PC-3 (cell line): ENCODE data around the gene VASP. TPM values are rescaled to one million over a fixed set of nuclear protein-coding genes. Genes with fewer than 3 reads are reported as not detected.

Source experiments
- ATAC-seq: fragments of 200-7000 bp; cut with Tn5 transposase; 2 replicates; pipeline ENCODE4 v1.9.1; 2020; ENCODE audit warnings: mild to moderate bottlenecking, moderate library complexity
- BruUV-seq: library from RNA; stranded (reverse); fragments of 400-500 nt; replicated peaks from 2 replicates; lab custom pipeline; 2021; lab: Mats Ljungman, UMichigan
- CTCF ChIA-PET: fragments of 300-600 bp; sonication (Branson Sonifier 250); formaldehyde crosslinking; loops from one replicate; lab custom pipeline; 2022; ENCODE audit warnings: antibody characterized with exemption; lab: Charles Lee
- POLR2A ChIA-PET: fragments of 300-600 bp; sonication (Branson Sonifier 250); formaldehyde crosslinking; loops from one replicate; lab custom pipeline; 2022; ENCODE audit warnings: antibody characterized with exemption; ENCODE audit not compliant: unreplicated experiment; lab: Charles Lee
- DNase-seq: peaks from one replicate; pipeline ENCODE4 v3.0.0-alpha.2; 2015
- H2AFZ ChIP-seq: fragments of 300-600 bp; sonication (generic); 2 replicates; pipeline ENCODE4 v1.6.0; 2016; ENCODE audit warnings: antibody characterized with exemption, low read length
- H3F3A ChIP-seq: fragments of 300-600 bp; sonication (generic); one replicate; pipeline ENCODE4 v1.6.0; 2017; ENCODE audit warnings: antibody characterized with exemption, low read length, control low read depth, mild to moderate bottlenecking; ENCODE audit not compliant: unreplicated experiment
- H3K27ac ChIP-seq: fragments of 300-600 bp; sonication (generic); 2 replicates; pipeline ENCODE4 v1.5.1; 2016; ENCODE audit warnings: mild to moderate bottlenecking, low read length
- H3K27me3 ChIP-seq: fragments of 300-600 bp; sonication (generic); 2 replicates; pipeline ENCODE4 v1.6.1; 2016; ENCODE audit warnings: low read length, mixed read lengths
- H3K36me3 ChIP-seq: fragments of 300-600 bp; sonication (generic); 2 replicates; pipeline ENCODE4 v1.6.1; 2016; ENCODE audit warnings: low read depth, mixed run types, low read length, mixed read lengths
- H3K4me1 ChIP-seq: fragments of 300-600 bp; sonication (generic); 2 replicates; pipeline ENCODE4 v1.5.1; 2016; ENCODE audit warnings: low read length; ENCODE audit not compliant: insufficient read depth
- H3K4me2 ChIP-seq: fragments of 300-600 bp; sonication (generic); 2 replicates; pipeline ENCODE4 v1.6.0; 2016; ENCODE audit warnings: low read length
- H3K4me3 ChIP-seq: fragments of 300-600 bp; sonication (generic); 2 replicates; pipeline ENCODE4 v1.5.1; 2016; ENCODE audit warnings: mild to moderate bottlenecking, low read length, mixed read lengths
- H3K79me2 ChIP-seq: fragments of 300-600 bp; sonication (generic); 2 replicates; pipeline ENCODE4 v1.6.1; 2017; ENCODE audit warnings: low read length, mixed read lengths
- H3K9ac ChIP-seq: fragments of 300-600 bp; sonication (generic); 2 replicates; pipeline ENCODE4 v1.6.0; 2016; ENCODE audit warnings: mild to moderate bottlenecking, low read length
- H3K9me2 ChIP-seq: fragments of 300-600 bp; sonication (generic); replicated peaks from 2 replicates; pipeline ENCODE4 v1.6.1; 2016; ENCODE audit warnings: mixed run types, low read length, mixed read lengths
- H3K9me3 ChIP-seq: fragments of 300-600 bp; sonication (generic); 2 replicates; pipeline ENCODE4 v1.6.1; 2016; ENCODE audit warnings: low read length, mixed read lengths
- H4K20me1 ChIP-seq: fragments of 300-600 bp; sonication (generic); 2 replicates; pipeline ENCODE4 v1.6.1; 2016; ENCODE audit warnings: low read length, mixed read lengths
- CTCF ChIP-seq: fragments of 300-600 bp; sonication (generic); conservative IDR thresholded peaks from 2 replicates; pipeline ENCODE4 v1.5.1; 2017; ENCODE audit warnings: antibody characterized with exemption, low read depth, mild to moderate bottlenecking, low read length
- EZH2 ChIP-seq: fragments of 300-600 bp; sonication (generic); IDR thresholded peaks from one replicate; pipeline ENCODE4 v1.6.1; 2017; ENCODE audit warnings: antibody characterized with exemption, mild to moderate bottlenecking, low read length; ENCODE audit not compliant: unreplicated experiment
- EZH2phosphoT487 ChIP-seq: fragments of 300-600 bp; sonication (generic); IDR thresholded peaks from 2 replicates; pipeline ENCODE4 v1.6.1; 2018; ENCODE audit warnings: mild to moderate bottlenecking, antibody characterized with exemption, low read length, borderline replicate concordance
- intact Hi-C: fragments of 100-400 bp; cut with micrococcal nuclease; formaldehyde crosslinking; loops from 2 replicates; pipeline ENCODE4 v1.9.0; 2023
- total RNA-seq: library from RNA; depleted of rRNA; stranded (reverse); fragments of >200 nt; gene quantifications from 2 replicates; pipeline ENCODE4 v1.2.3, GENCODE V29; 2014

The VASP gene
- total RNA-seq, 1 experiment from 2014 or later = 120 TPM

GRCh38 chr19:45477713-45478453 is 29.4 kb upstream of the VASP start:
- H3K4me2 ChIP-seq = peak overlapping the region; percentile 82
- peak overlapping the region; percentile 68 for H3K4me3 ChIP-seq
- H3K27ac ChIP-seq = peak overlapping the region; percentile 93
- no peaks in the 10 kb centered on the region for H3K36me3 ChIP-seq
- peak overlapping the region; percentile 83 for H3K9ac ChIP-seq
- no peaks in the 10 kb centered on the region for H3K4me1 ChIP-seq
- peak; percentile 56; the same call in 1 of the 2 replicates for TF ChIP-seq CTCF
- no peak for TF ChIP-seq EZH2
- H3K27me3 ChIP-seq = no peaks in the 10 kb centered on the region
- no peaks in the 10 kb centered on the region for H3F3A ChIP-seq
- H2AFZ ChIP-seq = no peak overlapping the region
- H3K9me2 ChIP-seq = no peaks in the 10 kb centered on the region
- H3K9me3 ChIP-seq = no peaks in the 10 kb centered on the region
- DNase-seq (peak; percentile 83), ATAC-seq (peak; percentile 40)
- no peaks in the 10 kb centered on the region for H4K20me1 ChIP-seq
- intact Hi-C loops = loop anchor here (1.0 to 2.0 kb wide), 3 partner anchors 39 to 73 kb away; partner anchors contain the start of gene PPP1R13L
- ChIA-PET POLR2A (no interaction called here), CTCF (interaction anchor here (0.6 to 4.0 kb wide), 8 partner anchors 9 to 370 kb away, joined by 3 to 60 read pairs (median 6); partner anchors contain the start of gene FOSB)
- BruUV-seq = no TSS peak
- no peaks in the 10 kb centered on the region for H3K79me2 ChIP-seq

- Histone ChIP-seq H3K79me2 (no peaks in the 10 kb centered on the region), H3K9ac (peak overlapping the region; percentile 83), H2AFZ (peak overlapping the region; percentile 79), H3K4me3 (peak overlapping the region; percentile 68), H3K27ac (peak overlapping the region; percentile 93), H3K9me2 (no peaks in the 10 kb centered on the region), H3K9me3 (no peaks in the 10 kb centered on the region), H3K4me1 (no peaks in the 10 kb centered on the region), H4K20me1 (no peaks in the 10 kb centered on the region), H3F3A (no peaks in the 10 kb centered on the region), H3K4me2 (peak overlapping the region; percentile 82), H3K36me3 (no peaks in the 10 kb centered on the region), H3K27me3 (no peaks in the 10 kb centered on the region)
- TF ChIP-seq EZH2phosphoT487 = no peak
- TF ChIP-seq CTCF = peak; percentile 84
- intact Hi-C loops = loop anchor here (1.0 to 2.0 kb wide), 3 partner anchors 39 to 74 kb away; partner anchors contain the start of gene PPP1R13L
- DNase-seq (peak; percentile 90), ATAC-seq (peak; percentile 88)
- TSS peak; percentile 99 for BruUV-seq
- CTCF ChIA-PET = interaction anchor here (0.5 to 4.0 kb wide), 12 partner anchors 10 to 419 kb away, joined by 3 to 60 read pairs (median 4); partner anchors contain the start of gene FOSB
- POLR2A ChIA-PET = interaction anchor here (0.6 to 0.7 kb wide), 2 partner anchors 10 to 33 kb away, joined by 4 to 5 read pairs; no protein-coding TSS in a partner anchor
Measured at GRCh38 chr19:45478454-45479238, 28.6 kb upstream of the VASP start.
